Stimulated activated CD8-positive, alpha-beta memory T cell treated with anti-CD3 and anti-CD28 coated beads, Interleukin-2, amount 100 ng/mL, for 48 hours (primary cell): Measurements from ENCODE around the gene RAG2.
"Not testable (repeated sequence)": the region's sequence is repeated elsewhere in the genome, so short reads cannot be mapped to it uniquely, and the experiment has no call there.

Experiments
- DNase-seq, 2 donors: peaks; one replicate each; pipeline ENCODE4 v3.0.0-alpha.2; 2020; ENCODE audit warnings: low read depth in 2 of 2

Gene RAG2

DNA sequence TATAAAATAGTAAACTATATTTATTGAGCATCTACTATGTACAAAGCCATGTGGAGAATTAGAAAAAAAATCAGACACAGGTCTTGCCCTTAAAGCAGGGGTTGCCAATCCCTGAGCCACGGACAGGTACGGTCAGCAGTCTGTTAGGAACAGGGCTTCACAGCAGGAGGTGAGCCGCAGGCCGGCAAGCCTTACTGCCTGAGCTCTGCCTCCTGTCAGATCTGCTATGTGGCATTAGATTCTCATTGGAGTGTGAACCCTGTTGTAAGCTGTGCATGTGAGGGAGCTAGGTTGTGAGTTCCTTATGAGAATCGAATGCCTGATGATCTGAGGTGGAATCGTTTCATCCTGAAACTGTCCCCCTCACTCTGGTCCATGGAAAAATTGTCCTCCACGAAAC, 2.1 kb upstream of the RAG2 start:
- DNase-seq, result no peak

DNA sequence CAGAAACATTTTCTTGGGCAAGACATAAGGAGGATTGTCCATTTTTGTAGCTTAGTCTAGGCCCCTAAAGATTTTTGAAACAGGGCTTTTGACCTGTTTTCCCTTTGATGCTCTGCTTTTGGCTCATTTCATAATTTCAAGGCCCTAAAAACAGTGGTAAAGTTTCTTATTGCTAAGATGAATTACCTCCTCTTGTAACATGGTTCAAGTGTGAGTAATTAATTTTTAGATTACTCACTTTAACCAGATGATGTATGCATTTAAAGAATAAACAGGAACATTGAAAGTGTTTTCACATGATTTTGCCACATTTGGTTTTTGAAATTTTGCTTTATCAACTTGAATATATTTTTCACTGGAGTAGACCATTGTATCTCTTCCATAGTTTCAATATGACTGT, 1.2 kb downstream of the RAG2 start:
- no peak for DNase-seq

DNA sequence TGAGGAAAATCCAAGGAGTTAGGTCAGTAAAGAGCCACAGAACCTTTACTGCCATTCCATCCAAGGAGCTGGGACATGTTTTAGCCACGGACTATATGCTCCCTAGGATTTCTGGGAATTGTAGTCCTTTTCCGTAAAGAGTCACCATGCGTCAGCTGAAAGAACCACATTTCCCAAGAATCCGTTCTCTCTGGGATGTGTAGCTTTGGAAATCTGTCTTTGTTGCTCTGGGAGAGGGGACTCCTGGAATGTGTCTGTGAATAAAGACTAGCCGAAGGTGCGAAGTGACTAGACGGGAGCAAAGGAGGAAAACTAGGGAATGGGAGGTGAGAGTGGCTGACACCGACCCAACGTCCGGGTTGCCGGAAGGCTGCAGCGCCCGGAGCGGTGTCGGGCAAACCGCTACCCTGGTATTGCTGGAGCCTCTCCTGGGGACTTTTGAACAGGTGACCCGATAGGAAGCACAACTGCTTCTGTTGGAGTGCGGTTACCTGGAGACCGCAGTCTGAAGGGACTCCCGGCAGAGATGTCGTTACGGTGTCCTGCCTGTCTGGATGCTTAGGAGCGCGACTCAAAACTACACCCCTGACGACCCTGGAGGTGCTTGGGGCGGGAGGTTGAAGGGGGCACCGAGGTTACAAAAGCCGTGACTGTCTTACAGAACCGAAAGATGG, 3.6 kb downstream of the RAG2 start, which contains the start of gene IFTAP:
IFTAP (plus strand) TSS at position 187 of the 674 bp plus-strand sequence. CDS start 15,602 bp downstream, outside the sequence.
- peak in 1 of 2 donors; percentile 12 for DNase-seq

DNA sequence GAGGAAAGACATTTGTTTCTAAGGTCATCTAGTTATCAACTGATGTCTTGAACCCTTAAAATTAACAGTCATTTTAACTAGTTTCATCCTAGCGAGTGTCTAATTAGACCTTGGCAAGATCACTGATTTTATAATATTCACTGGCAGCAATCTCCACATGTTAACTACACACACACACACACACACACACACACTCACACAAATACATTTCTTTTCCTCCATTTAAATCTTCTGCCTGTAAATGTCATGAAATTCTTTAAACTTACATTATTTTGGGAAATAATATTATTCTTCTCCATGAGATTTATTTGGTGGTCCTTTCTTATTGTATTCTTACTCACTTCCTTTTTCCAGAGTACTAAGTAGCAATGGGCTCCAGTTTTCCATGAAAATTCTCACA, 6.6 kb downstream of the RAG2 start:
- DNase-seq, result no peak

DNA sequence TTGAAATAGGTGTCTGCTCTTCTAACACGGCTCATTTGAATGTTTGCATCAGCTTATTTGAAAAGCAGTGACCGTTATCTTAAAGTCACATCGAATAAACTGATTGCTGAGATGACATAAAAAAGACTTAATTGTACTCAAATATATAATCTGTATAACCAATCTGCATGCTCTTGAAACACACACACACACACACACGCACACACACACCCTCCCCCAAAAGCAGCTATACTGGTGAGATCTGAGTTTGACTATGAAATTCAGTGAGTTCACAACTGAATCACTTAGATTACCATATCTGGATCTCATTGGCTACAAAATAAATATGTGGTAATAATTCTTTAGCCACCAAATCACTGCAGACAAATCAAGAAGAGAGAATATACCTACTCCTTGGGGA, 7.5 kb downstream of the RAG2 start:
- no peak for DNase-seq

DNA sequence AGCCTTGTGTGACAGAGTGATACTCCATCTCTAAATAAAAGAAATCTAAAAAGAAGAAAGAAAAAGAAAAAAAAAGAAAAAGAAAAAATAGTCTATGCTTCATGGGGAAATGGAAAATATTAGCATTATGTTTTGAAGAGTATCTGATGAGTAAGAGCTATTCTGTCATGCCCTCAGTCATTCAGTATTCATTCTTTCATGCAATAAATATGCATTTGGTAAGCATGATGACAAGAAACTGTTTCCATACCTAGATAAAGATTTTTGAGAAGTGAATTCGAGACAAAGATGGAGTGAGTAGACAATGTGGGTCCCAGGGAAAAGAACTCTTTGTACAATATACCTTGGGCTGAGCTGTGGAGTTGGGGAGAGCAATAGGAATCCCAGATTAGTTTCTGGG, 9.9 kb downstream of the RAG2 start:
- DNase-seq, result no peak

DNA sequence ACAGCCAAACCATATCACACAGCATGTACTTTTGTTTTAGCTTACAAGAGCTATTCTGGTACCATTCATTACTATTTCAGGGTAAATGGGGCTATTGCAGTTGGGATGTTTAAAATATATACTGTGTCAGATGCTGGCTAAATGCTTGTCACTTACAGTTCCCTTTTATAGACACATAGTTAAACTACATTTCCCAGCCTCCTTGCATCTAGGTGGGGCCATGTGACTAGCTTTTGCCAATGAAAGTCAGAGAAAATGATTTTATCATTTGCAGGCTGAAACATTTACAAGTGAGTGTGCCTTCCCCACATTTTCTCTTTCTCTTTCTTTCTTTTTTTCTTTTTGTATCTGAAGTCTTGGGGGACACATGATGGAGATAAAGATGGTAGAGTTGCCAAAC, 11.5 kb downstream of the RAG2 start:
- no peak for DNase-seq

DNA sequence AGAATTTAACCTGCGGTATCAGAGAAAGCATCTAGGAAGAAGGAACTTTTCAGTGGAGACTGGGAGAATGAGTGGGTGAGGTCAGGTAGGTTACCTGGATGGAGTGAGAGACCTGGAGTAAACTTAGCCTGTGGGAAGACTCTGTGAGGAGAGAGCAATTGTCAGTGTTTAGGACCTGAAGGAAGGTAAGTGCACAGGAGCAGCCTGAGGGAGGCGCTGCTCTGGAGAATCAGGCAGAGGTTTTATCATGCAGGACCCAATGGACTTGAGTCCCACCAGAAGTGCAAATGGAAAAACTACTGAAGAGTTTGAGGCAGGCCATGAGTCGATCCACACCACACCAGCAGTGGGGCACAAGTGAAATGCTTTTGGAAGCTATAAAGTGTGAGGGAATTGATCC, 14.4 kb downstream of the RAG2 start:
- DNase-seq, result no peak

DNA sequence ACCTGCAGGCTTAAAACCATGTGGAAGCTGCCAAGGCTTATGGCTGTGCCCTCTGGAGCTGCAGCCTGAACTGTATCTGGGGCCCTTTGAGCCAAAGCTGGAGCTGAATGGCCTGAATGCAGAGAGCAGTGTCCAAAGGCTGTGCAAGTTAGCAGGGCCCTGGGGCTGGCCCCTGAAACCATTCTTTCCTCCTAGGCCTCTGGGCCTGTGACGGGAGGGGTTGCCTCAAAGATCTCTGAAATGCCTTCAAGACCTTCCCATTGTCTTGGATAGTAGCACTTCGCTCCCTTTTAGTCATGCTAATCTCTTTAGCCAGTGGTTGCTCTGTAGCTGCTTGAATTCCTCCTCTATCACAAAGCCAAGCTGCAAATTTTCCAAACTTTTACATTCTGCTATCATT, 16.5 kb downstream of the RAG2 start:
- no peak for DNase-seq

DNA sequence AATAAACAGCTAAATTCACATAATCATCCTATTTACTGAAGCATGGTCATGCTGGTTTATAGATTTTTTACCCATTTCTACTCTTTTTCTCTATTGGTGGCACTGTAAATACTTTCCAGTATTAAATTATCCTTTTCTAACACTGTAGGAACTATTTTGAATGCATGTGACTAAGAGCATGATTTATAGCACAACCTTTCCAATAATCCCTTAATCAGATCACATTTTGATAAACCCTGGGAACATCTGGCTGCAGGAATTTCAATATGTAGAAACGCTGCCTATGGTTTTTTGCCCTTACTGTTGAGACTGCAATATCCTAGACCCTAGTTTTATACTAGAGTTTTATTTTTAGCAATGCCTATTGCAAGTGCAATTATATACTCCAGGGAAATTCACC, 19.6 kb downstream of the RAG2 start:
- no peak for DNase-seq

DNA sequence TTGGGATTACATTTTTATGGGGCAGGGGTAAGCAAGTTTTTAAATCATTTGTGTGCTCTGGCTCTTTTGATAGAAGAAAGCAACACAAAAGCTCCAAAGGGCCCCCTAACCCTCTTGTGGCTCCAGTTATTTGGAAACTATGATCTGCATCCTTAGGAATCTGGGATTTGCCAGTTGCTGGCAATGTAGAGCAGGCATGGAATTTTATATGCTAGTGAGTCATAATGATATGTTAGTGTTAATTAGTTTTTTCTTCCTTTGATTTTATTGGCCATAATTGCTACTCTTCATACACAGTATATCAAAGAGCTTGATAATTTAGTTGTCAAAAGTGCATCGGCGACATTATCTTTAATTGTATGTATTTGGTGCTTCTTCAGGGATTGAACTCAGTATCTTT, 20.2 kb downstream of the RAG2 start:
- DNase-seq, result no peak

DNA sequence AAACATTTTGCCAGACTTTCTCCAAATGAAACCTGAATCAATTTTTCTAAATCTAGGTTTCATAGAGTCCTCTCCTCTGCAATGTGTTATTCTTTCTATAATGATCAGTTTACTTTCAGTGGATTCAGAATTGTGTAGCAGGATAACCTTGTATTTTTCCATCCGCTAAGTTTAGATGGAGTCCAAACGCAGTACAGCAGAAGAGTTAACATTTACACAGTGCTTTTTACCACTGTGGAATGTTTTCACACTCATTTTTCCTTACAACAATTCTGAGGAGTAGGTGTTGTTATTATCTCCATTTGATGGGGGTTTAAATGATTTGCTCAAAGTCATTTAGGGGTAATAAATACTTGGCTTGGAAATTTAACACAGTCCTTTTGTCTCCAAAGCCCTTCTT, 20.7 kb downstream of the RAG2 start:
- DNase-seq, result no peak

DNA sequence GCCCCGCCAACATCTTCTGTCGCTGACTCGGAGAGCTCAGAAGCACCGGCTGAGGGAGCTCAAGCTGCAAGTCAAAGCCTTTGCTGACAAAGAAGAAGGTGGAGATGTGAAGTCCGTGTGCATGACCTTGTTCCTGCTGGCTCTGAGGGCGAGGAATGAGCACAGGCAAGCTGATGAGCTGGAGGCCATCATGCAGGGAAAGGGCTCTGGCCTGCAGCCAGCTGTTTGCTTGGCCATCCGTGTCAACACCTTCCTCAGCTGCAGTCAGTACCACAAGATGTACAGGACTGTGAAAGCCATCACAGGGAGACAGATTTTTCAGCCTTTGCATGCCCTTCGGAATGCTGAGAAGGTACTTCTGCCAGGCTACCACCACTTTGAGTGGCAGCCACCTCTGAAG, 23.6 kb downstream of the RAG2 start:
- no peak for DNase-seq

DNA sequence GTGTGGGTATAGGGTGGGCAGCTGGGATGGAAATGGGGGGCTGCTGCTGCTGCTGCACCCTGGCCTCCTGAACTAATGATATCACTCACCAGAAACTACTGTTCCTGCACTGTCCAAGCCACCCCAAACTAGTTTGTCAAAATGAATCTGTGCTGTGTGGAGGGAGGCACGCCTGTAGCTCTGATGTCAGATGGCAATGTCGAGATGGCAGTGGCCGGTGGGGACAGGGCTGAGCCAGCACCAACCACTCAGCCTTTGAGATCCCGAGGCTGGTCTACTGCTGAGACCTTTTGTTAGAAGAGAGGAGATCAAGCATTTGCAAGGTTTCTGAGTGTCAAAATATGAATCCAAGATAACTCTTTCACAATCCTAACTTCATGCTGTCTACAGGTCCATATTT, 28.9 kb downstream of the RAG2 start:
- DNase-seq, result no peak

DNA sequence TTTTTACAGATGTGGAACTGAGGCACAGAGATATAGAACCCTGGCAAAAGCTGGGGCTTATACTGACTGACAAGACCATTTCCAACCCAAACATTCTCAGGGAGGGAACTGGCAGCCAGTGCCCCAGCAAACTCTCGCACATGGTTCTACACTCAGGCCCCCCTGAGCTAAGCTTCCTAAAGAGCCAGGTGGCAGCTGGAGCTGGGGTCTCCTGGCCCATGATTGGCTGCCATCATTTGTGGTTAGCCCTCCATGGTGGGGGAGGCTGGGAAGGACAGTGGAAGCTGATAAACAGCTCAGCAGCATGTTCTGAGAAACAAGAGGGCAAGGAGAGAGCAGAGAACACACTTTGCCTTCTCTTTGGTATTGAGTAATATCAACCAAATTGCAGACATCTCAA, 30.3 kb downstream of the RAG2 start, which contains the start of gene RAG1:
RAG1 (plus strand) TSS at position 314 of the 400 bp plus-strand sequence. CDS start 5,298 bp downstream, outside the sequence.
- DNase-seq, result no peak

DNA sequence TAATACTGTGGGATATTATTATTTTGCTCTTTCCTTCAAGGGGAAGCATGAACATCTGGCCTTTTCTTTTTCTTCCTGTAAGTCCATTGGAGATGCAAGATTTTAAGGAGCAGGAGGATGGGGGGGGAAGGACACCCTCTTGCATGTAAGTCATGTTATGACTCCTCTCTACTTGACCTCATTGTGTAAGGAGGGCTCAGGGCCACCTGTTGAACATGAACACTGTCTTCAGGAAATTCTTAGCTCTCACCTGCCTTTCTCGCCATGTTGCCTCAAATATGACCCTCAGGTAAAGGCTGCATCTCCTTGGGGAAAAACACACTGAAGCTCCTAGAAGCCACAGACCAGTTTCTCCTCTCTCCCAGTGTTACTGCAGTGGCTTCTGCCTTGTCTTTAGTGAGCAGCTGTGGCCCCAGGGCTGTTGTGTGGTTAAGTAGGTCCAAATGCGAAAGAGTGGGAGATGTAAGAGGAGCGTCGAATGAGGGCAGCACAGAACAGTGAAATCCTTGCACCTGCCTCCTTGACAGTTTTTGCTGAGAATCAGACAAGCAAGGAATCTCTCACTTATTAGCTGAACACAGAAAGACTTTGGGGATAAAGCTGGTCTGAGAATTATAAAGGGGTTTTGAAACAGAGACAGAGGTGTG, 31.5 kb downstream of the RAG2 start:
- DNase-seq, result no peak

DNA sequence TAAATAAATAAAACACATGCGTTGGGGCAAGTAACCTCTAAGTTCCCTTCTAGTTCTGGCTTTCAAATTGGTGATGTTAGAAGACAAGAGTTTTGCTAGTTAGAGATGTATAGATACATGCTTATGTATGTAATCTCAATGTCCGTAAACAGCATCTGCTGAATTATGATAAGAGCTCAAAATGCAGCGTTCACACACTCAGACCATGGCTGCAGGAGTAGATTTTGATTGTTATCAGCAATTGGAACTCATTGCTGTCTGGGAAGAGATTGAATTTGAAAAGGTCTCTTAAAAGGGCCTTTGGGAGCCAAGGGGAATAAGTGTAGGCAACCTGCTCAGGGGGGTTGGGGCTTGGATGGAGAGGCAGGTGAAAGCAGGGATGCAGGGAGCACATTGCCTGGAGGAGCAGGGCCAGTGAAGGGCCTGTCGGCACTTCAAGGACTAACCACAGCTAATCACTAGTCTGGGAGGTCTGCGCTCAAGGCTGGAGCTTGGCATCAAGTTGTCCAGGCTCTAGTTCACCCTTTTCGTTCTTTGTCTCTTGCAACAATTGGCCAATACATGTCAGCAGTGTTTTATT, 32.9 kb downstream of the RAG2 start:
- DNase-seq, result no peak

DNA sequence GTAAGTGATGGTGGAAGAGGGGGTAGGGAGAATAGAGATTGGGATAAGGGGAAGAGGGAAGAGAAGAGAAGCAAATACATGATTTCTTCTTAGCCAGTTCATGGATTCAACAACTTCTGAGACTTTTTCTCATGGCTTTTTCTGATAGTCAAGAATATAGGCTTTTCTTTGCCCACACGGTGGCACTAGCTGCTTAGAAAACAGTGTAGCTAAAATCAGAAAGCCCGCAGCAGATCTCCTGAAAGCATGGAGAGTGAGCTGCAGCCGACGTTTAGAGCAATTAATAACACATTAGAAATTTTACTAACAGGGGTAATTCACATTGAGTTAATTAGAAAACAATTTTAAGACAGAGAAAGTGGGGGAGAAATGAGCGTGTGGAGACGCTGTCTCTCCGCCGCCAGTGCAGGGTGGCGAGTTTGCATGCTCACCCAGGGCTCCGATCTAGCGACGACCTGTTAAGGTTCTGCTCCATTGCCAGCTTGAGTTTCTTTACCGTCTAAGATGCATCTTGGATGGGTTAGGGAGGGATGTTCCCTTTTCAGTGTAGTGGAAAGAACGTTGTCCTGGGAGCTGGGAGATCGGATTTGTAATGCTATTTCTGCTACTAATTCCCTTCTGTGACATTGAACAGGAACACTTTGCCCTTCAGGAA, 33.5 kb downstream of the RAG2 start:
- no peak for DNase-seq

DNA sequence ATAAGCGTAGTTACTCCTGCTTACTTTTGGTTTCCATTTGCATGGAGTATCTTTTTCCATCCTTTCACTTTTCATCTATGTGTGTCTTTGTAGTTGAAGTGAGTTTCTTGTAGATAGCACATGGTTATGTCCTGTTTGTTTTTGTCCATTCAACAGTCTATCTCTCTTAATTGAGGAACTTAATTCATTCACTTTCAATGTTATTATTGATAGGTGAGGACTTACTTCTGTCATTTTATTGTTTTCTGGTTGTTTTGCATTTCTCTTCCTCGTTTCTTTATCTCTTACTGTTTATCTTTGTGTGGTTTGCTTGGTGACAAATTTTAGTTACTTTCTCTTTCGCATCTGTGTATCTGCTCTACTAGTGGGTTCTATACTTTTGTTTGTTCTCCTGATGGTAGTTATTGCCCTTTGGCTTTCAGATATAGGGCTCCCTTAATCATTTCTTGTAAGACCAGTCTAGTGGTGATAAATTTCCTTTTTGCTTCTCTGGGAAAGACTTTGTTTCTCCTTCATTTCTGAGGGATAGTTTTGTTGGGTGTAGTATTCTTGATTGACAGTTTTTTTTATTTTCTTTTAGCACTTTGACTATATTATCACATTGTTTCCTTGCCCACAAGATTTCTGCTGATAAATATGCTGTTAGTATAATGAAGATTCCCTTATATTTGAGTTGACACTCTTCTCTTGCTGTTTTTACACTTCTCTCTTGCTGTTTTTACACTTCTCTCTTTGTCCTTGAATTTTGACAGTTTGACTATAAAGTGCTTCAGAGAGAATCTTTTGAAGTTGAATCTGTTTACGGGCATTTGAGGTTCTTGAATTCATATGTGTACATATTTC, 39.2 kb downstream of the RAG2 start:
- no peak for DNase-seq

DNA sequence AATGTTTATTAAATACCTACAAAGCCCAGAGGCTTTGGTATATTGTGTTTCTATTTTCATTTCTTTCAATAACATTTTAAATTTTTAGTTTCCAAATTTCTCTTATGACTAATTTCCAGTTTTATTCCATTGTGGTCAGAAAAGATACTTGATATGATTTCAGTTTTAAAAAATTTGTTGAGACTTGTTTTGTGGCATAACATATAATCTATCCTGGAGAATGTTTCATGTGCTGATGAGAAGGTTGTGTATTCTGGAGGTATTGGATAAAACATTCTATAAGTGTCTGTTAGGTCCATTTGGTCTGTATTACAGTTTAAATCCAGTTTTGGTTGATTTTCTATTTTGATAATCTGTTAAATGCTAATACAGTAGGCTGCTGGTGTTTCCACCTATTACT, 40.0 kb downstream of the RAG2 start:
- no peak for DNase-seq

DNA sequence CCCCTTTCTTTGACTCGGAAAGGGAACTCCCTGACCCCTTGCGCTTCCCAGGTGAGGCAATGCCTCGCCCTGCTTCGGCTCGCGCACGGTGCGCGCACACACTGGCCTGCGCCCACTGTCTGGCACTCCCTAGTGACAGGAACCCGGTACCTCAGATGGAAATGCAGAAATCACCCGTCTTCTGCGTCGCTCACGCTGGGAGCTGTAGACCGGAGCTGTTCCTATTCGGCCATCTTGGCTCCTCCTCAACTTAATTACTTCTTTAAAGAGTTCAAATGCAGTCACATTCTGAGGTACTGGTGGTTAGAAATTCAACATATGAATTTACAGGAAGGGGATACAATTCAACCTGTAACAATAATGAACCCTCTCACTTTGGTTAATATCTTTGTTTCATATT, 40.6 kb downstream of the RAG2 start:
- DNase-seq, result not testable (repeated sequence)
